GM12873 (cell line): ENCODE measurements around the gene NUTF2.

Source experiments
- TF ChIP-seq, protein P1 (sequence below): IDR thresholded peaks from 2 replicates; pipeline ENCODE4 v1.5.1; 2012; ENCODE audit warnings: low read depth, mild to moderate bottlenecking, moderate library complexity, low read length, control low read depth; ENCODE audit not compliant: insufficient read depth; ENCODE audit errors: missing control alignments

Gene NUTF2

DNA sequence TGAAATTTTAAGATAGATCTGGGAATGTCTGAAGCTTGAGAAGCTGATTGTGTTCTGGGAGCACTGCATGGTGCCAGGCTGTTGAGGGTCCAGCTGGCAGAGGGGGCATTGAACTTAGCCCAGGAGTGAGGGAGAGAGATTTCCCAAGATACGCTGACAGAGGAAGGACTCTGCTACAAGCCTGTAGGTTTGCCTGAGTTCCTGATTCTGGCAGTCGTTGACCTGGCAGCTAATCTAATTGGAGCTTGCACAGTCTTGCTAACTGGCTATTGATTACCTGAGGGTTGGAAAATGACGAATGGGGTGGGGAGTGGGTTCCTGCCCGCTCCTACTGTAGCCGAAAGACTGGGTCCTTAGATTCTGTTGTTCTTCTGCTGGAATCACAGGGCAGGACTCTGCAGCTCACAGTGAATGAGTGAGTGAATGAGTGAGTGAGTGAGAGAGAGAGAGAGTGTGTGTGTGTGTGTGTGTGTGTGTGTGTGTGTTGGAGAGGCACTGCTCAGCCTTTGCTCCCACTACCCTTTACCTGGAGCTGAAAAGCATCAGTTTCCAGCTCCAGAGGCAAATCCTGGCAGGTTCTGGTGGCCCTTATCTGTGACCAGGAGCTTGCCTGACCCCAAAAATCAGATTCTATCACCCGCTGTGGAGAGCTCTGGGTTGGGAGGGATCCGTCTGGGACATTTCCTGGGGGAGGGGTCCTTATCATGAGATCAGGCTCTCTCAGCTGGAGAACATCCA is 68.2 kb downstream of the NUTF2 start:
- TF ChIP-seq, protein P1, sequence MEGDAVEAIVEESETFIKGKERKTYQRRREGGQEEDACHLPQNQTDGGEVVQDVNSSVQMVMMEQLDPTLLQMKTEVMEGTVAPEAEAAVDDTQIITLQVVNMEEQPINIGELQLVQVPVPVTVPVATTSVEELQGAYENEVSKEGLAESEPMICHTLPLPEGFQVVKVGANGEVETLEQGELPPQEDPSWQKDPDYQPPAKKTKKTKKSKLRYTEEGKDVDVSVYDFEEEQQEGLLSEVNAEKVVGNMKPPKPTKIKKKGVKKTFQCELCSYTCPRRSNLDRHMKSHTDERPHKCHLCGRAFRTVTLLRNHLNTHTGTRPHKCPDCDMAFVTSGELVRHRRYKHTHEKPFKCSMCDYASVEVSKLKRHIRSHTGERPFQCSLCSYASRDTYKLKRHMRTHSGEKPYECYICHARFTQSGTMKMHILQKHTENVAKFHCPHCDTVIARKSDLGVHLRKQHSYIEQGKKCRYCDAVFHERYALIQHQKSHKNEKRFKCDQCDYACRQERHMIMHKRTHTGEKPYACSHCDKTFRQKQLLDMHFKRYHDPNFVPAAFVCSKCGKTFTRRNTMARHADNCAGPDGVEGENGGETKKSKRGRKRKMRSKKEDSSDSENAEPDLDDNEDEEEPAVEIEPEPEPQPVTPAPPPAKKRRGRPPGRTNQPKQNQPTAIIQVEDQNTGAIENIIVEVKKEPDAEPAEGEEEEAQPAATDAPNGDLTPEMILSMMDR: no peak

DNA sequence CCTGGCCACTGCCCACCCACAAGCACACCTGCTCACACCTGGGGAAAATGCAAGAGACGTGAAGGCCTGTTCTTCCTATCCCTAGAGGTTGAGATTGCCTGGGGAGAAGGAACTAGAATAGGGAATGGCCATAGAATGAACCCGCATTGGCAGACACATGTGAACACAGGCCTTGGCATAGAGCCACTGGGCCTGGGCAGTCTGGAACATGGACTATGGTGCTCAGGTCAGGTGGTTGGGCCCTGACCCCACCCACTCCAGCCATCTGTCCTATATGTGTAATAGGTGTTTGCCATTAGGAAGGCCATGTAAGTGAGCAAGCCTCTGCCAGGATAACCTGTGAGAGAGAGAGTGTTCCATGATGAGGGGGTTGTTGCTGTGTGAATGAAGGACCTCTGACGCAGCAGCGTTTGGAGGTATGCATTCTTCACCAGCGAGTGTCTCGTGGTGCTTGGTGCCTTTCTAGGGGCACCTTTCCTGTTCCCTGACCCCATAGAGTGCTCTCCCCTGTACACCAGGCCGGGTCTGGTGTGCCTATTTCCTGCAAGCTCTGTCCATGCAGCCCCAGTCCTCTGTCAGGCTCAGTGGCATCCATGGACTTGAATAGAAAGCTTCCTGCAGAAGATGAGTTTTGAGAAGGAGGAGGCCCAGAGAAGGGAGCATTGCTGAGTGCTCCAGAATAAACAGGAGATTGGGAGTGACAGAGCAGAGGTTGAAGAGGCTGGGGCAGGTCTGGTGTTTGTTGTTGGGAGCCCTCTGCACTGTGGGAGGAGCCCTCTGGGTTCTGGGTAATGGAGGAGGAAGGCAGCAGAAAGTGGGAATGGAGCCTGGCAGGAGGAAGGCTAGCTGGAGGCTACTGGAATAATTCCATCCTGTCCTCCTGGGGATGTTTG is 69.3 kb downstream of the NUTF2 start:
- TF ChIP-seq, protein P1: no peak

DNA sequence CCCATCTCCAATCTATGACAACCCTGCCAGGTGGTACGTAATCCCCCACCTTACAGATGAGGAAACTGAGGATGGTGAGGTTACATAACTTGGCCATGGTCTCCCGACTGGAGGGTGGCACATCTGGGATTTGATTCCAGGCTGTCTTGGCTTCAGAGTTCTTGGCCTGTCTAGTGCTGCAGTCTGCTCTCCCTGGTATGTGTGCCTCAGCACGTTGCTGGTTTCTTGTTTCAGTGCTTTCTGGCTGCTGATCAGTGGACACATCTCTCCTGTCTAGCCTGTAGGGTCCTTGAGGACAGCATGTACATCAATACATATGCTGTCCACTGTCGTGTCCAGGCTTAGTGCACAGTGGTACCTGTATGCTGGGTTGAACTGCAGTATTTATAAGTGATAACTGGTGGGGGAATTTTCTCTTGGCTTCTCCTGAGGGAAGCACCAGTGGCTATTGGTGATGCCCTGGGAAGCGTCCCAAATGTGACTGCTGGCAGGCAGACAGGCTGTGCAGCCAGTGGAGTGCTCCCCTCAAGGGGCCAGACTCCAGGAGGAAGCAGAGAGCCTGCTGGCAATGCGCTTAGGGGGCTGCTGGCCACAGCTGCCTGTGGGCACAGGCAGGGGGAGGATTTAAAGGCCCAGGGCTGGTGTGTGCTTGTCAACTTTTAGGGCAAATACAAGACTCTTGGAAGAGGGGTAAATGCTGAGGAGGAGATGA is 70.6 kb downstream of the NUTF2 start:
- TF ChIP-seq, protein P1: no peak

DNA sequence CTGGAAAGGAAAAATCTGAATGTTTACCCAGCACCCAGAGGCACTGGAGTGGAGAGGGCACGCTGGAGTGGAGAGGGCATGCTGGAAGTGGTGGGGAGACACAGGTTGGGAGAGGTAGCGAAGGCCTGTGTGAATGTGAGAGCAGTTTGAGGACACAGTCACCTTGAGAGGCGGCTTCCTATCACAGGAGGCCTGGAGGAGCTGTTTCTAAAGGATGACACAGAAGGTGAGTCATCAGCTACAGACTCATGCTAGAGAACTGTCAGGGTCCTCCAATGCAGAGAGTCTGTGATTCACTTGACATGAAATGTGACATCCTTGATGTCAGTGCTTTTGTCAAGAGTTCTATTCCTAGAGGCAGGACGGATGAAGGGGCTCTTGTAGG is 71.1 kb downstream of the NUTF2 start:
- TF ChIP-seq, protein P1: no peak

DNA sequence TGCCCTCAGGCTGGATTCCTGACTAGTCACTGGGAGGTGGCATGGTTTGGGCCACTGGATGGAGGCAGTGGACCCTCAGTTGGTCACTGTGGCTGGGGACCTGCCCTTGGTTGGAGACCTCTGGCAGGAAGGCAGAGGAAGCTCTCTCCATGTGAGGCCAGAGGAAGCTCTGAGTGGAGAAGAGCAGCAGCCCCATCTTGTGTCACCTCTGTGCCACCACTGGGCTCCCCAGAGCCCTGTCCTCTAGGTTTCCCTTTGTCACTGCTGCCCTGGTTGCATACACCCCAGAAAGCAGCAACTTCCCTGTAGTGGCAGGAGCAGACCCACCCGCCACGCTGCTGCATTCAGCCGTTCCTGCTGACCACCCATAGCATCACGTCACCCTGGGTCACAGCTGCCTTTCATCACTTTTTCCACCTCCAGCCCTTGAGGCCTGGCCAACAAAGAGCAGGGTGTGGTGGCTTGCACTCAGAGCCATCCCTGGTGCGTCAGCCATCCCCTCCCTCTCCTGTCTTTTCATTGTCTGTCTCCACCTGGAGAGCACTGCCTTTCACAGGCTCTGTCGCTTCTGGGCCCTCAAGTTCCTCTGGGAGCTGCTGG is 73.0 kb downstream of the NUTF2 start:
- TF ChIP-seq, protein P1: peak; percentile 39
